HEK293 (cell line): ENCODE data around the gene SOWAHD.
A peak's percentile ranks its signal among the peaks of the same experiment; 100 is the strongest.

Source experiments
- CTCF ChIA-PET: fragments of 350-600 bp; formaldehyde crosslinking; extraction: SDS; loops from one replicate; lab custom pipeline; 2021; ENCODE audit warnings: antibody characterized with exemption; lab: Yijun Ruan, JAX
- POLR2A ChIA-PET: fragments of 300-600 bp; formaldehyde crosslinking; extraction: SDS; loops from one replicate; lab custom pipeline; 2020; ENCODE audit warnings: antibody characterized with exemption, inconsistent platforms; lab: Yijun Ruan, JAX
- H3K27ac ChIP-seq: fragments of 200-500 bp; sonication (Bioruptor generic); 2 replicates; pipeline ENCODE4 v1.5.1; 2014; ENCODE audit warnings: low read depth, low read length, control low read depth, inconsistent platforms; ENCODE audit errors: extremely low read depth
- H3K36me3 ChIP-seq, 2 experiments: fragments of 200-500 bp in 1 of 2; sonication (Bioruptor generic) in 1 of 2; 1 replicate in 1 of 2; 2 replicates in 1 of 2; pipeline ENCODE4 v1.5.1; 2014 to 2017; ENCODE audit warnings: inconsistent platforms in 2 of 2, low read length in 2 of 2; ENCODE audit not compliant: control insufficient read depth in 2 of 2, insufficient read depth in 1 of 2
- H3K4me1 ChIP-seq: fragments of 200-500 bp; sonication (Bioruptor generic); 2 replicates; pipeline ENCODE4 v1.5.1; 2014; ENCODE audit warnings: mild to moderate bottlenecking, low read length, inconsistent platforms; ENCODE audit not compliant: control insufficient read depth, insufficient read depth
- H3K4me3 ChIP-seq: 2 replicates; pipeline ENCODE4 v1.5.1; 2011; ENCODE audit warnings: low read depth, mild to moderate bottlenecking, control low read depth, low read length, moderate library complexity
- H3K9me3 ChIP-seq: fragments of 200-500 bp; sonication (Bioruptor generic); 2 replicates; pipeline ENCODE4 v1.5.1; 2014; ENCODE audit warnings: low read depth, low read length, inconsistent platforms; ENCODE audit not compliant: control insufficient read depth, insufficient read depth
- HOXA7 ChIP-seq: sonication (generic); formaldehyde crosslinking; IDR thresholded peaks from 2 replicates; pipeline ENCODE4 v1.8.1; 2022; ENCODE audit warnings: missing genetic modification reagents, borderline replicate concordance
- MYNN ChIP-seq: fragments of 450-650 bp; formaldehyde crosslinking; IDR thresholded peaks from 2 replicates; pipeline ENCODE4 v1.5.1; 2016; ENCODE audit warnings: missing biosample characterization, missing genetic modification characterization, borderline replicate concordance
- SCRT2 ChIP-seq: fragments of 450-650 bp; formaldehyde crosslinking; IDR thresholded peaks from 2 replicates; pipeline ENCODE4 v1.5.1; 2016; ENCODE audit warnings: missing biosample characterization, missing genetic modification characterization
- YY1 ChIP-seq: fragments of 450-650 bp; formaldehyde crosslinking; IDR thresholded peaks from 2 replicates; pipeline ENCODE4 v1.5.1; 2018; ENCODE audit warnings: missing biosample characterization, missing genetic modification characterization
- ZBTB17 ChIP-seq: fragments of 450-650 bp; formaldehyde crosslinking; IDR thresholded peaks from 2 replicates; pipeline ENCODE4 v1.5.1; 2016; ENCODE audit warnings: missing biosample characterization, missing genetic modification characterization
- ZFP37 ChIP-seq: fragments of 450-650 bp; formaldehyde crosslinking; IDR thresholded peaks from 2 replicates; pipeline ENCODE4 v1.5.1; 2016; ENCODE audit warnings: missing biosample characterization, missing genetic modification characterization
- ZNF10 ChIP-seq: fragments of 450-650 bp; formaldehyde crosslinking; IDR thresholded peaks from 2 replicates; pipeline ENCODE4 v1.5.1; 2017; ENCODE audit warnings: missing biosample characterization, missing genetic modification characterization
- ZNF146 ChIP-seq: fragments of 450-650 bp; formaldehyde crosslinking; IDR thresholded peaks from 2 replicates; pipeline ENCODE4 v1.5.1; 2016; ENCODE audit warnings: missing biosample characterization, missing genetic modification characterization
- ZNF155 ChIP-seq: fragments of 450-650 bp; formaldehyde crosslinking; IDR thresholded peaks from 2 replicates; pipeline ENCODE4 v1.5.1; 2016; ENCODE audit warnings: missing biosample characterization, missing genetic modification characterization
- ZNF211 ChIP-seq: fragments of 450-650 bp; formaldehyde crosslinking; IDR thresholded peaks from 2 replicates; pipeline ENCODE4 v1.5.1; 2016; ENCODE audit warnings: low read depth, missing biosample characterization, missing genetic modification characterization
- ZNF214 ChIP-seq: fragments of 450-650 bp; formaldehyde crosslinking; IDR thresholded peaks from 2 replicates; pipeline ENCODE4 v1.5.1; 2017; ENCODE audit warnings: missing biosample characterization, mild to moderate bottlenecking, missing genetic modification characterization, borderline replicate concordance
- ZNF24 ChIP-seq: fragments of 450-650 bp; formaldehyde crosslinking; IDR thresholded peaks from 2 replicates; pipeline ENCODE4 v1.5.1; 2016; ENCODE audit warnings: missing biosample characterization, missing genetic modification characterization
- ZNF292 ChIP-seq: fragments of 450-650 bp; formaldehyde crosslinking; IDR thresholded peaks from 2 replicates; pipeline ENCODE4 v1.5.1; 2016; ENCODE audit warnings: low read depth, missing biosample characterization, missing genetic modification characterization, borderline replicate concordance
- ZNF514 ChIP-seq: fragments of 450-650 bp; formaldehyde crosslinking; IDR thresholded peaks from 2 replicates; pipeline ENCODE4 v1.5.1; 2016; ENCODE audit warnings: missing biosample characterization, missing genetic modification characterization
- ZNF530 ChIP-seq: fragments of 450-650 bp; formaldehyde crosslinking; IDR thresholded peaks from 2 replicates; pipeline ENCODE4 v1.5.1; 2016; ENCODE audit warnings: low read depth, missing biosample characterization, missing genetic modification characterization
- ZNF654 ChIP-seq: fragments of 450-650 bp; formaldehyde crosslinking; IDR thresholded peaks from 2 replicates; pipeline ENCODE4 v1.5.1; 2016; ENCODE audit warnings: low read depth, missing biosample characterization, missing genetic modification characterization
- ZNF701 ChIP-seq: fragments of 450-650 bp; formaldehyde crosslinking; IDR thresholded peaks from 2 replicates; pipeline ENCODE4 v1.5.1; 2016; ENCODE audit warnings: missing biosample characterization, missing genetic modification characterization
- ZSCAN23 ChIP-seq: fragments of 450-650 bp; formaldehyde crosslinking; IDR thresholded peaks from 2 replicates; pipeline ENCODE4 v1.5.1; 2016; ENCODE audit warnings: missing biosample characterization, missing genetic modification characterization
- TF ChIP-seq, protein P1 (sequence below): fragments of 450-650 bp; formaldehyde crosslinking; IDR thresholded peaks from 2 replicates; pipeline ENCODE4 v1.5.1; 2016; ENCODE audit warnings: missing biosample characterization, missing genetic modification characterization
- TF ChIP-seq, protein P2 (sequence below): fragments of 450-650 bp; formaldehyde crosslinking; IDR thresholded peaks from 2 replicates; pipeline ENCODE4 v1.5.1; 2016; ENCODE audit warnings: missing biosample characterization, missing genetic modification characterization
- TF ChIP-seq, protein P3 (sequence below): fragments of 450-650 bp; IDR thresholded peaks from 2 replicates; pipeline ENCODE4 v1.5.1; 2018; ENCODE audit warnings: missing biosample characterization, missing genetic modification characterization
- TF ChIP-seq, protein P4 (sequence below): IDR thresholded peaks from 2 replicates; pipeline ENCODE4 v1.6.1; 2011; ENCODE audit warnings: mild to moderate bottlenecking, low read depth, low read length, borderline replicate concordance
- TF ChIP-seq, protein P5 (sequence below): fragments of 450-650 bp; formaldehyde crosslinking; IDR thresholded peaks from 2 replicates; pipeline ENCODE4 v1.5.1; 2016; ENCODE audit warnings: missing biosample characterization, missing genetic modification characterization
- TF ChIP-seq, protein P6 (sequence below): fragments of 450-650 bp; formaldehyde crosslinking; IDR thresholded peaks from 2 replicates; pipeline ENCODE4 v1.5.1; 2017; ENCODE audit warnings: missing biosample characterization, mild to moderate bottlenecking, missing genetic modification characterization, moderate library complexity
- TF ChIP-seq, protein P7 (sequence below): fragments of 450-650 bp; formaldehyde crosslinking; IDR thresholded peaks from 2 replicates; pipeline ENCODE4 v1.5.1; 2016; ENCODE audit warnings: missing biosample characterization, missing genetic modification characterization

SOWAHD gene

DNA sequence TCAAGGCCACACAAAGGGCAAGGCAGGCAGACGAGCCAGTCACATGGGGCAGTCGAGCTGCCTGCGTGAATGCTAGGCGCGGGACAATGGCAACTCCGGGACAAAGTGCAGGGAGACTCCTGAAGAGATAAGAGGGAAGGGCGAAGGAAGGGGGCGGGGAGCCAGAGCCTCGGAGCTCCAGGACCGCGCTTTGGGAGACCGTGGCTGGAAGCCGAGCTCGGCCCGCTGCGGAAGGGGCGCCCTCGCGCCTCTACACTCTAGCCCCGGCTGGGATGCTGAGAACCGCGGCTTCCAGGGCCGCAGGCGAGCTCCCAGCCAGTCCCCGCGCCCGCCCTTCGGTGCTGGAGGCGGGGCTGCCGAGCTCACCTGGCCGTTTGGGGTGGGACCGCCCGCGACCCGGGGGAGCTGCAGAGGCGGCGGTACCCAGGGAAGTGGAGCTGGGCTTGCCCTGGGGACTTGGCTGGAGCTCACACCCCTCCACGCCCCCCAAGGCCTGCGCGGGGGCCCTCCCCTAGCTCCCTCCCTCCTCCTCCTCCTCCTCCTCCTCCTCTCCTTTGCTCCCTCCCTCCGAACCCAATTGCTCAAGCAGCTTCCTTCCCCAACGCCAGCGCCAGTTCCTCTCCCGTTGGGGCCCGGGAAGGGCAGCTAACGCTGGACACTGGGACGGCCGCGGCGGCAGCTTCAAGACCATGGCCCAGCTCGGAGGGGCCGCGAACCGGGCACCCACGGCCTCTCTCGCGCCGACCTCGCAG lies at the start of gene SOWAHD (continued):
- TF ChIP-seq SCRT2 (tag by site-specific recombination) (no peak), ZBTB17 (tag by site-specific recombination) (no peak), ZNF146 (tag by site-specific recombination) (no peak), ZNF214 (tag by site-specific recombination) (no peak), ZNF701 (no peak), ZNF211 (tag by site-specific recombination) (no peak)
- TF ChIP-seq, protein P1, sequence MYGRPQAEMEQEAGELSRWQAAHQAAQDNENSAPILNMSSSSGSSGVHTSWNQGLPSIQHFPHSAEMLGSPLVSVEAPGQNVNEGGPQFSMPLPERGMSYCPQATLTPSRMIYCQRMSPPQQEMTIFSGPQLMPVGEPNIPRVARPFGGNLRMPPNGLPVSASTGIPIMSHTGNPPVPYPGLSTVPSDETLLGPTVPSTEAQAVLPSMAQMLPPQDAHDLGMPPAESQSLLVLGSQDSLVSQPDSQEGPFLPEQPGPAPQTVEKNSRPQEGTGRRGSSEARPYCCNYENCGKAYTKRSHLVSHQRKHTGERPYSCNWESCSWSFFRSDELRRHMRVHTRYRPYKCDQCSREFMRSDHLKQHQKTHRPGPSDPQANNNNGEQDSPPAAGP (tag by site-specific recombination), result no peak; the same call in none of the 2 replicates
- TF ChIP-seq, protein P2, sequence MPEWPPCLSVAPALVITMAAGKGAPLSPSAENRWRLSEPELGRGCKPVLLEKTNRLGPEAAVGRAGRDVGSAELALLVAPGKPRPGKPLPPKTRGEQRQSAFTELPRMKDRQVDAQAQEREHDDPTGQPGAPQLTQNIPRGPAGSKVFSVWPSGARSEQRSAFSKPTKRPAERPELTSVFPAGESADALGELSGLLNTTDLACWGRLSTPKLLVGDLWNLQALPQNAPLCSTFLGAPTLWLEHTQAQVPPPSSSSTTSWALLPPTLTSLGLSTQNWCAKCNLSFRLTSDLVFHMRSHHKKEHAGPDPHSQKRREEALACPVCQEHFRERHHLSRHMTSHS (tag by site-specific recombination), result no peak
- TF ChIP-seq, protein P3, sequence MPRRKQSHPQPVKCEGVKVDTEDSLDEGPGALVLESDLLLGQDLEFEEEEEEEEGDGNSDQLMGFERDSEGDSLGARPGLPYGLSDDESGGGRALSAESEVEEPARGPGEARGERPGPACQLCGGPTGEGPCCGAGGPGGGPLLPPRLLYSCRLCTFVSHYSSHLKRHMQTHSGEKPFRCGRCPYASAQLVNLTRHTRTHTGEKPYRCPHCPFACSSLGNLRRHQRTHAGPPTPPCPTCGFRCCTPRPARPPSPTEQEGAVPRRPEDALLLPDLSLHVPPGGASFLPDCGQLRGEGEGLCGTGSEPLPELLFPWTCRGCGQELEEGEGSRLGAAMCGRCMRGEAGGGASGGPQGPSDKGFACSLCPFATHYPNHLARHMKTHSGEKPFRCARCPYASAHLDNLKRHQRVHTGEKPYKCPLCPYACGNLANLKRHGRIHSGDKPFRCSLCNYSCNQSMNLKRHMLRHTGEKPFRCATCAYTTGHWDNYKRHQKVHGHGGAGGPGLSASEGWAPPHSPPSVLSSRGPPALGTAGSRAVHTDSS (tag by site-specific recombination), result peak; percentile 87

DNA sequence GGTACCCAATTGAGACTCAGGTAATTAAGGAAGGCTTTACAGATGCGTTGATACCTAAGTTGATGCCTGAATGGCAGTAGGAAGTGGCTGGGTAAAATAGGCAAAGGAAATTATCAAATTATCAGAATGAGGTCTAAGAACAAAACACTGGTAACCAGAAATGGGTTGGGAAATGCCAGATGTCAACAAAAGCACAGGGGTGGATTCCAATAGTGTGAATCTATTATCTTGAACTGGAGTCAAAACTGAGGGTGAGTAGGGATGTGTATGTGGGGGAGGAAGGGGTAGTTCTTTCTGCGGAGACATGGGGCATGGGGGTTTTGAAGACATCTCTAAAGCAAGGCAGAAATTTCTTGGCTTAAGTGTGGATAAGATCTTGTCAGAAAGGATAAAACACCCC lies 49.5 kb upstream of the SOWAHD start:
- no peaks in the 10 kb centered on the region for H3K9me3 ChIP-seq
- POLR2A ChIA-PET, result interaction anchor here (1.8 kb wide), 1 partner anchor 16 kb away, joined by 6 read pairs; the partner anchor contains the start of gene SEPTIN6
- CTCF ChIA-PET, result interaction anchor here (0.5 kb wide), 1 partner anchor 72 kb away, joined by 3 read pairs; no protein-coding TSS in a partner anchor
- H3K4me3 ChIP-seq, result no peak overlapping the region
- no peaks in the 10 kb centered on the region for H3K4me1 ChIP-seq
- H3K36me3 ChIP-seq, result no peaks in the 10 kb centered on the region
- no peak overlapping the region for H3K27ac ChIP-seq
- TF ChIP-seq ZNF10 (tag by site-specific recombination) (no peak), ZNF514 (tag by site-specific recombination) (no peak), ZSCAN23 (tag by site-specific recombination) (no peak), ZNF155 (no peak), YY1 (tag by site-specific recombination) (no peak), ZNF654 (tag by site-specific recombination) (no peak), ZNF701 (no peak), HOXA7 (CRISPR knock-in tag) (no peak), MYNN (no peak), ZFP37 (no peak), ZNF292 (tag by site-specific recombination) (no peak), ZNF530 (tag by site-specific recombination) (no peak), ZNF24 (no peak)
- TF ChIP-seq, protein P4, sequence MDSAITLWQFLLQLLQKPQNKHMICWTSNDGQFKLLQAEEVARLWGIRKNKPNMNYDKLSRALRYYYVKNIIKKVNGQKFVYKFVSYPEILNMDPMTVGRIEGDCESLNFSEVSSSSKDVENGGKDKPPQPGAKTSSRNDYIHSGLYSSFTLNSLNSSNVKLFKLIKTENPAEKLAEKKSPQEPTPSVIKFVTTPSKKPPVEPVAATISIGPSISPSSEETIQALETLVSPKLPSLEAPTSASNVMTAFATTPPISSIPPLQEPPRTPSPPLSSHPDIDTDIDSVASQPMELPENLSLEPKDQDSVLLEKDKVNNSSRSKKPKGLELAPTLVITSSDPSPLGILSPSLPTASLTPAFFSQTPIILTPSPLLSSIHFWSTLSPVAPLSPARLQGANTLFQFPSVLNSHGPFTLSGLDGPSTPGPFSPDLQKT, result no peak
- TF ChIP-seq, protein P5, sequence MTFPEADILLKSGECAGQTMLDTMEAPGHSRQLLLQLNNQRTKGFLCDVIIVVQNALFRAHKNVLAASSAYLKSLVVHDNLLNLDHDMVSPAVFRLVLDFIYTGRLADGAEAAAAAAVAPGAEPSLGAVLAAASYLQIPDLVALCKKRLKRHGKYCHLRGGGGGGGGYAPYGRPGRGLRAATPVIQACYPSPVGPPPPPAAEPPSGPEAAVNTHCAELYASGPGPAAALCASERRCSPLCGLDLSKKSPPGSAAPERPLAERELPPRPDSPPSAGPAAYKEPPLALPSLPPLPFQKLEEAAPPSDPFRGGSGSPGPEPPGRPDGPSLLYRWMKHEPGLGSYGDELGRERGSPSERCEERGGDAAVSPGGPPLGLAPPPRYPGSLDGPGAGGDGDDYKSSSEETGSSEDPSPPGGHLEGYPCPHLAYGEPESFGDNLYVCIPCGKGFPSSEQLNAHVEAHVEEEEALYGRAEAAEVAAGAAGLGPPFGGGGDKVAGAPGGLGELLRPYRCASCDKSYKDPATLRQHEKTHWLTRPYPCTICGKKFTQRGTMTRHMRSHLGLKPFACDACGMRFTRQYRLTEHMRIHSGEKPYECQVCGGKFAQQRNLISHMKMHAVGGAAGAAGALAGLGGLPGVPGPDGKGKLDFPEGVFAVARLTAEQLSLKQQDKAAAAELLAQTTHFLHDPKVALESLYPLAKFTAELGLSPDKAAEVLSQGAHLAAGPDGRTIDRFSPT (tag by site-specific recombination), result no peak
- TF ChIP-seq, protein P6, sequence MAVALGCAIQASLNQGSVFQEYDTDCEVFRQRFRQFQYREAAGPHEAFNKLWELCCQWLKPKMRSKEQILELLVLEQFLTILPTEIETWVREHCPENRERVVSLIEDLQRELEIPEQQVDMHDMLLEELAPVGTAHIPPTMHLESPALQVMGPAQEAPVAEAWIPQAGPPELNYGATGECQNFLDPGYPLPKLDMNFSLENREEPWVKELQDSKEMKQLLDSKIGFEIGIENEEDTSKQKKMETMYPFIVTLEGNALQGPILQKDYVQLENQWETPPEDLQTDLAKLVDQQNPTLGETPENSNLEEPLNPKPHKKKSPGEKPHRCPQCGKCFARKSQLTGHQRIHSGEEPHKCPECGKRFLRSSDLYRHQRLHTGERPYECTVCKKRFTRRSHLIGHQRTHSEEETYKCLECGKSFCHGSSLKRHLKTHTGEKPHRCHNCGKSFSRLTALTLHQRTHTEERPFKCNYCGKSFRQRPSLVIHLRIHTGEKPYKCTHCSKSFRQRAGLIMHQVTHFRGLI (tag by site-specific recombination), result no peak
- TF ChIP-seq, protein P7, sequence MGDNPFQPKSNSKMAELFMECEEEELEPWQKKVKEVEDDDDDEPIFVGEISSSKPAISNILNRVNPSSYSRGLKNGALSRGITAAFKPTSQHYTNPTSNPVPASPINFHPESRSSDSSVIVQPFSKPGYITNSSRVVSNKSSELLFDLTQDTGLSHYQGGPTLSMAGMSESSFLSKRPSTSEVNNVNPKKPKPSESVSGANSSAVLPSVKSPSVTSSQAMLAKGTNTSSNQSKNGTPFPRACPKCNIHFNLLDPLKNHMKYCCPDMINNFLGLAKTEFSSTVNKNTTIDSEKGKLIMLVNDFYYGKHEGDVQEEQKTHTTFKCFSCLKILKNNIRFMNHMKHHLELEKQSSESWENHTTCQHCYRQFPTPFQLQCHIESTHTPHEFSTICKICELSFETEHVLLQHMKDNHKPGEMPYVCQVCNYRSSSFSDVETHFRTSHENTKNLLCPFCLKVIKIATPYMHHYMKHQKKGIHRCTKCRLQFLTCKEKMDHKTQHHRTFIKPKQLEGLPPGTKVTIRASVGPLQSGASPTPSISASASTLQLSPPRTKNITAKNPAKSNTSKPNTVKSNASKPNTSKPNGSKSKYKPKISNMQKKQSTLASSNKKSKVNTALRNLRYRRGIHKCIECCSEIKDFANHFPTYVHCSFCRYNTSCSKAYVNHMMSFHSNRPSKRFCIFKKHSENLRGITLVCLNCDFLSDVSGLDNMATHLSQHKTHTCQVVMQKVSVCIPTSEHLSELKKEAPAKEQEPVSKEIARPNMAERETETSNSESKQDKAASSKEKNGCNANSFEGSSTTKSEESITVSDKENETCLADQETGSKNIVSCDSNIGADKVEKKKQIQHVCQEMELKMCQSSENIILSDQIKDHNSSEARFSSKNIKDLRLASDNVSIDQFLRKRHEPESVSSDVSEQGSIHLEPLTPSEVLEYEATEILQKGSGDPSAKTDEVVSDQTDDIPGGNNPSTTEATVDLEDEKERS, result no peak
